ENCODE results near the gene CISD1. TPM values are rescaled to one million over a fixed set of nuclear protein-coding genes. Genes with fewer than 3 reads are reported as not detected.

The CISD1 gene
- 18.0 and 38.9 TPM in 2 replicates for total RNA-seq

GRCh38 chr10:58268946-58269781 is at the start of gene CISD1:
Gene CISD1 (plus strand): TSS chr10:58269162. CDS start chr10:58269274, 112 bp downstream.

GRCh38 chr10:58267713-58268453 is 1.1 kb upstream of the CISD1 start, which contains the start of gene IPMK:
Gene IPMK (minus strand): TSS chr10:58267894. CDS start chr10:58267611, 283 bp downstream.

GRCh38 chr10:58334817-58335305 is 65.9 kb downstream of the CISD1 start, which contains the start of gene UBE2D1:
Gene UBE2D1 (plus strand): TSS chr10:58335006. CDS start chr10:58335202, 196 bp downstream.

Other genes starting within 250 kb of the CISD1 start
- 4.2 and 6.1 TPM in 2 replicates for gene IPMK, start 1.3 kb upstream of the CISD1 start, total RNA-seq
- 10.0 and 14.8 TPM in 2 replicates for gene UBE2D1, start 65.8 kb downstream of the CISD1 start, total RNA-seq
- 20.0 and 25.1 TPM in 2 replicates for gene TFAM, start 116.2 kb downstream of the CISD1 start, total RNA-seq
- gene BICC1, start 243.7 kb downstream of the CISD1 start, total RNA-seq: 4.7 and 5.1 TPM in 2 replicates